HG03442 (cell line): ENCODE results near the gene KCNAB1.
"Not testable (repeated sequence)": the region's sequence is repeated elsewhere in the genome, so short reads cannot be mapped to it uniquely, and the experiment has no call there.

ENCODE experiments used
- ATAC-seq: cut with Tn5 transposase; IDR thresholded peaks from one replicate; pipeline ENCODE4 v1.9.1; 2021; ENCODE audit warnings: mild to moderate bottlenecking, moderate library complexity; ENCODE audit not compliant: unreplicated experiment

The KCNAB1 gene

GRCh38 chr3:156120528-156121251 is at the start of gene KCNAB1:
KCNAB1 (plus strand) TSS chr3:156120578.
- no peak for ATAC-seq

GRCh38 chr3:156071031-156071430 is 49.3 kb upstream of the KCNAB1 start:
- no peak for ATAC-seq

- not testable (repeated sequence) for ATAC-seq
These were observed 47.3 kb upstream of the KCNAB1 start for GRCh38 chr3:156072950-156073657.

GRCh38 chr3:156090126-156090525 is 30.3 kb upstream of the KCNAB1 start:
- ATAC-seq = no peak

GRCh38 chr3:156093964-156094363 is 26.4 kb upstream of the KCNAB1 start:
- ATAC-seq = no peak

- no peak for ATAC-seq
These were observed 26.0 kb upstream of the KCNAB1 start for GRCh38 chr3:156094391-156094790.

- ATAC-seq = not testable (repeated sequence)
These were observed 24.7 kb upstream of the KCNAB1 start for GRCh38 chr3:156095652-156096051.

GRCh38 chr3:156098437-156099035 is 21.8 kb upstream of the KCNAB1 start:
- ATAC-seq = peak; percentile 98

GRCh38 chr3:156099348-156099747 is 21.0 kb upstream of the KCNAB1 start:
- not testable (repeated sequence) for ATAC-seq

GRCh38 chr3:156099984-156100383 is 20.4 kb upstream of the KCNAB1 start:
- ATAC-seq = not testable (repeated sequence)

- no peak for ATAC-seq
These were observed 18.0 kb upstream of the KCNAB1 start for GRCh38 chr3:156102267-156102931.

- no peak for ATAC-seq
These were observed 13.5 kb upstream of the KCNAB1 start for GRCh38 chr3:156106721-156107373.

GRCh38 chr3:156107504-156107903 is 12.9 kb upstream of the KCNAB1 start:
- no peak for ATAC-seq

- ATAC-seq = no peak
These were observed 11.8 kb upstream of the KCNAB1 start for GRCh38 chr3:156108616-156109015.

GRCh38 chr3:156109989-156110388 is 10.4 kb upstream of the KCNAB1 start:
- no peak for ATAC-seq

GRCh38 chr3:156126467-156126866 is 6.1 kb downstream of the KCNAB1 start:
- no peak for ATAC-seq

GRCh38 chr3:156131241-156131640 is 10.9 kb downstream of the KCNAB1 start:
- ATAC-seq = no peak

- no peak for ATAC-seq
These were observed 11.4 kb downstream of the KCNAB1 start for GRCh38 chr3:156131799-156132198.

- no peak for ATAC-seq
These were observed 11.9 kb downstream of the KCNAB1 start for GRCh38 chr3:156132313-156132712.

- ATAC-seq = no peak
These were observed 12.7 kb downstream of the KCNAB1 start for GRCh38 chr3:156133076-156133475.
